Stomach (tissue), 9 donors: ENCODE data around the gene CIAO2A. TPM values are rescaled to one million over a fixed set of nuclear protein-coding genes. Genes with fewer than 3 reads are reported as not detected.
"Not testable (repeated sequence)": the region's sequence is repeated elsewhere in the genome, so short reads cannot be mapped to it uniquely, and the experiment has no call there.

ENCODE experiments used
- DNase-seq, 2 donors: peaks; one replicate each; pipeline versions ENCODE4 v3.0.0 to v3.0.0-alpha.2; 2013 to 2019
- H3K27ac ChIP-seq, 5 donors: fragments of 200-600 bp in 4 of 5; sonication (generic) in 4 of 5; one replicate each; pipeline ENCODE4 v1.5.1; 2013 to 2019; ENCODE audit warnings: mild to moderate bottlenecking in 1 of 5, moderate library complexity in 1 of 5
- H3K27me3 ChIP-seq, 3 donors: fragments of 200-600 bp; sonication (generic); one replicate each; pipeline ENCODE4 v1.5.1; 2017 to 2019; ENCODE audit warnings: mixed run types in 1 of 3
- H3K36me3 ChIP-seq, 4 donors: fragments of 200-600 bp; sonication (generic); 1 replicate in 3 of 4; 2 replicates in 1 of 4; pipeline ENCODE4 v1.5.1; 2016 to 2019
- H3K4me1 ChIP-seq, 4 donors: fragments of 200-600 bp; sonication (generic); one replicate each; pipeline ENCODE4 v1.5.1; 2016 to 2019
- H3K4me3 ChIP-seq, 4 donors: fragments of 200-600 bp; sonication (generic) in 3 of 4; one replicate each; pipeline ENCODE4 v1.5.1; 2016 to 2019; ENCODE audit warnings: mild to moderate bottlenecking in 1 of 4
- H3K9me3 ChIP-seq, 4 donors: fragments of 200-600 bp; sonication (generic); one replicate each; pipeline ENCODE4 v1.5.1; 2016 to 2019
- EP300 ChIP-seq: sonication (generic); formaldehyde crosslinking; IDR thresholded peaks from one replicate; pipeline ENCODE4 v1.6.1; 2017; ENCODE audit warnings: antibody characterized with exemption
- POLR2A ChIP-seq, 4 donors: fragments of 450-650 bp; IDR thresholded peaks; one replicate each; pipeline ENCODE4 v1.6.1; 2016; ENCODE audit warnings: antibody characterized with exemption in 4 of 4, control low read depth in 2 of 4, mild to moderate bottlenecking in 1 of 4, moderate library complexity in 1 of 4
- POLR2AphosphoS5 ChIP-seq, 3 donors: sonication (generic); formaldehyde crosslinking; IDR thresholded peaks; one replicate each; pipeline ENCODE4 v1.6.1; 2016; ENCODE audit warnings: antibody characterized with exemption in 3 of 3
- WGBS, 5 donors: extraction: QIAGEN DNeasy Blood & Tissue Kit in 3 of 5; methylation state at CpG; one replicate each; pipeline versions ENCODE4 v1.1.5 to v1.1.7; 2013 to 2018; 5-methylcytosine and 5-hydroxymethylcytosine counted together
- intact Hi-C: fragments of 100-400 bp; cut with DNase I; formaldehyde crosslinking; loops from one replicate; pipeline ENCODE4 v1.15.1; 2023; ENCODE audit warnings: low total_unique reads
- polyA plus RNA-seq, 3 donors: library from polyadenylated mRNA; stranded (reverse); fragments of 200-250 nt; gene quantifications; one replicate each; pipeline ENCODE4 v1.2.3, GENCODE V29; 2013
- total RNA-seq, 5 donors: library from RNA; depleted of rRNA; stranded (reverse); fragments of >200 nt; gene quantifications; one replicate each; pipeline versions ENCODE4 v1.1.0 to v1.2.3, GENCODE V29; 2014 to 2016
- TF ChIP-seq, protein P1 (sequence below), 7 experiments: fragments of 450-650 bp in 4 of 7; fragments of 200-600 bp in 3 of 7; sonication (generic) in 3 of 7; IDR thresholded peaks; one replicate each; pipeline ENCODE4 v1.5.1; 2016 to 2019; ENCODE audit warnings: antibody characterized with exemption in 7 of 7, control low read depth in 2 of 7, mild to moderate bottlenecking in 1 of 7
- donor health status: healthy with polysubstance abuse.
- donor health status: Bipolar disorder and iron deficiency.
- donor health status: healthy.

CIAO2A gene
- total and polyA plus RNA-seq, 8 donors: 27.2 to 425 (median 131) TPM

- Histone ChIP-seq H3K27me3 (no peaks in the 10 kb centered on the region), H3K27ac (peak overlapping the region in 4 of 5 donors; percentile 23 to 56 (median 36)), H3K4me3 (no peak overlapping the region), H3K36me3 (peaks cover 21 to 38% (median 37%) of the 10 kb centered on the region in 4 donors), H3K9me3 (no peaks in the 10 kb centered on the region), H3K4me1 (peaks cover 8 to 63% (median 48%) of the 10 kb centered on the region in 4 donors)
- no peak for TF ChIP-seq POLR2A (IDR thresholded peaks at IDR 0.05)
- no peak for TF ChIP-seq POLR2AphosphoS5 (IDR thresholded peaks at IDR 0.05)
- TF ChIP-seq, protein P1, sequence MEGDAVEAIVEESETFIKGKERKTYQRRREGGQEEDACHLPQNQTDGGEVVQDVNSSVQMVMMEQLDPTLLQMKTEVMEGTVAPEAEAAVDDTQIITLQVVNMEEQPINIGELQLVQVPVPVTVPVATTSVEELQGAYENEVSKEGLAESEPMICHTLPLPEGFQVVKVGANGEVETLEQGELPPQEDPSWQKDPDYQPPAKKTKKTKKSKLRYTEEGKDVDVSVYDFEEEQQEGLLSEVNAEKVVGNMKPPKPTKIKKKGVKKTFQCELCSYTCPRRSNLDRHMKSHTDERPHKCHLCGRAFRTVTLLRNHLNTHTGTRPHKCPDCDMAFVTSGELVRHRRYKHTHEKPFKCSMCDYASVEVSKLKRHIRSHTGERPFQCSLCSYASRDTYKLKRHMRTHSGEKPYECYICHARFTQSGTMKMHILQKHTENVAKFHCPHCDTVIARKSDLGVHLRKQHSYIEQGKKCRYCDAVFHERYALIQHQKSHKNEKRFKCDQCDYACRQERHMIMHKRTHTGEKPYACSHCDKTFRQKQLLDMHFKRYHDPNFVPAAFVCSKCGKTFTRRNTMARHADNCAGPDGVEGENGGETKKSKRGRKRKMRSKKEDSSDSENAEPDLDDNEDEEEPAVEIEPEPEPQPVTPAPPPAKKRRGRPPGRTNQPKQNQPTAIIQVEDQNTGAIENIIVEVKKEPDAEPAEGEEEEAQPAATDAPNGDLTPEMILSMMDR (IDR thresholded peaks at IDR 0.05): no peak
- TF ChIP-seq EP300: no peak
- 67 to 77% (median 68%) methylated on average over 3 of the region's 3 CpGs for WGBS, 5 donors
- intact Hi-C loops: no loop called here
- DNase-seq: no peak
These were observed 17.5 kb upstream of the CIAO2A start for GRCh38 chr15:64110950-64111678.

DNA sequence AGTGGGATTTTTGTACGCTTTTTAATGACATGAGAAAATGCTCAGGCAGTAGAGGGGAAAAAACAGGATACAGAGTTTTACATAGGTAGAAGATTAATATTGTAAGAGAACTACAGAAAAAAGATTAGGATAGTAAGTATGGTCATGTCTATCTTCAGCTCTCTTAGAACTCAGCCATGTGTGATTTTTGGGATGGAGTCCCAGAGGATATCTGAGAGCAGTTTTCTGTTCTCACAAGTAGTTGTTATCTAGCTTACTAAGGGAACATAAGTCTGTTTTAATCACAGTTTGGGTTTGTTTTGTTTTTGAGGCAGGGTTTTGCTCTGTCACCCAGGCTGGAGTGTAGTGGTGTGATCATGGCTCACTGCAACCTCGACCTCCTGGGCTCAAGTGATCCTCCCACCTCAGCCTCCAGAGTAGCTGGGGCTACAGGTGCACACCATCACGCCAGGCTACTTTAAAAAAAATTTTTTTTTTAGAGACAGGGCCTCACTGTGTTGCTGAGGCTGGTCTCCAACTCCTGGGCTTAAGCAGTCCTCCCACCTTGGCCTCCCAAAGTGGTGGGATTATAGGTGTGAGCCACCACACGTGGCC lies 16.6 kb upstream of the CIAO2A start:
- peaks cover 14 to 73% (median 56%) of the 10 kb centered on the region in 4 donors for H3K4me1 ChIP-seq
- intact Hi-C loops: not testable (repeated sequence)

DNA sequence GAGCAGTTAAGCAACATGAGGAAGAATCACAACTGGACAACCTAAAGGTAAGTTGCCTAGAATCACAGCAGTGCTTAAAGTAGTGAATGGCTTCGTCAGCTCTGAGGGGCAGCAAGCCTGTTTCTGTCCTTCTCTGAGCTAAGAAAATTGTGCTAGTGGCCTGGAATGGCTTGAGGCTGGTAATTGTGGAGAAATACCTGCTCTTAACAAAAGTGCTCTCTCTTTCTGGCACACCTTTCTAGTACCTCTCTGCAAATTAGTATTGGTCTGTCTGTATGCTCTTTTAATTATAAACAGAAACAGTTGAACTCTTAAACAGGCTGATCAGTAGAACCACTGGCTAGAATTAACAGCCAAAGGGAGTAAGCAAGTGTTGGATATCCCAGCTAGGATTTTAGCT lies 13.7 kb upstream of the CIAO2A start:
- no peak for TF ChIP-seq POLR2AphosphoS5 (IDR thresholded peaks at IDR 0.05)
- no peak for TF ChIP-seq POLR2A (IDR thresholded peaks at IDR 0.05)
- TF ChIP-seq EP300: no peak
- TF ChIP-seq, protein P1 (IDR thresholded peaks at IDR 0.05): no peak
- H3K4me1 ChIP-seq: peaks cover 14 to 70% (median 60%) of the 10 kb centered on the region in 4 donors
- 88 to 98% (median 95%) methylated on average over 1 of the region's 1 CpG for WGBS, 5 donors
- peak overlapping the region in 1 of 5 donors; percentile 16 for H3K27ac ChIP-seq
- H3K9me3 ChIP-seq: no peaks in the 10 kb centered on the region
- H3K36me3 ChIP-seq: peaks cover 0 to under 1% (median 0%) of the 10 kb centered on the region in 4 donors
- intact Hi-C loops: no loop called here
- no peak overlapping the region for H3K4me3 ChIP-seq
- H3K27me3 ChIP-seq: no peaks in the 10 kb centered on the region
- no peak for DNase-seq

More for the DNA sequence above, 16.6 kb upstream of the CIAO2A start:
- not testable (repeated sequence) for H3K4me3 ChIP-seq, DNase-seq, H3K9me3 ChIP-seq, H3K27me3 ChIP-seq
- H3K36me3 ChIP-seq: peaks cover 18 to 29% (median 27%) of the 10 kb centered on the region in 4 donors
- 92 to 96% (median 95%) methylated on average over 4 of the region's 4 CpGs for WGBS, 5 donors
- peak overlapping the region in 3 of 5 donors; percentile 13 to 56 (median 32) for H3K27ac ChIP-seq

DNA sequence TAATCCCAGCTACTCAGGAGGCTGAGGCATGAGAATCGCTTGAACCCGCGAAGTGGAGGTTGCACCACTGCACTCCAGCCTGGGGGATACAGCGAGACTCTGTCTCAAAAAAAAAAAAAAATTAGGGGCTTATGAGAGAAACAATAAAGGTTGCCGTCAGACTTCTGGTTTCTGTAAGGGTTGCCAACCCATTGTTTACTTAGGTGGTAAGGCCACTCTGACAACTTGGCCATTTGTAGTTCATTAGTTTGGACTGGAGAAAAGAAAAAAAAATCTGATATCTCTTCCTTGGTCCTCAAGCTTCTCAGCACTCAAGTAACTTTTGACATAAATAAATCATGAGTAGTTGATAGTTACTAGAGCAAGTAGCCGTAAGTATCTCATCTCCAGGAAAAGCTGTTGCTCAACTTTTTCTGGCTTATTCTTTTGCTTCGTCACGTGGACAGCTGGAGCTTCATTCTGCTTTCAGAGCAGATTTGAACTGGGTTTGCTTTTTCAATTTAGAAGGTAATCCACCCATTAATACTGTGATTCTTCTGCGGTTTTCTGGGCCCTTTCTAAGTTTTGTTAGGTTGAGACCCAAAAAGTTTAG lies 11.6 kb upstream of the CIAO2A start:
- H3K27ac ChIP-seq: peak overlapping the region in 4 of 5 donors; percentile 45 to 74 (median 52)
- peak in 1 of 2 donors; percentile 36 for DNase-seq
- intact Hi-C loops: no loop called here
- H3K4me1 ChIP-seq: peaks cover 5 to 66% (median 50%) of the 10 kb centered on the region in 4 donors
- TF ChIP-seq EP300 (no peak), POLR2A (IDR thresholded peaks at IDR 0.05) (no peak), POLR2AphosphoS5 (IDR thresholded peaks at IDR 0.05) (peak in 1 of 3 donors; percentile 33)
- TF ChIP-seq, protein P1 (IDR thresholded peaks at IDR 0.05): no peak
- no peaks in the 10 kb centered on the region for H3K36me3 ChIP-seq
- H3K27me3 ChIP-seq: no peaks in the 10 kb centered on the region
- H3K9me3 ChIP-seq: no peaks in the 10 kb centered on the region
- H3K4me3 ChIP-seq: peak overlapping the region in 1 of 4 donors; percentile 2
- 69 to 76% (median 73%) methylated on average over 9 of the region's 9 CpGs for WGBS, 5 donors
